Ishikawa (cell line): ENCODE results near the gene KRT79.
A peak's percentile ranks its signal among the peaks of the same experiment; 100 is the strongest.

Experiments used
- EGR1 ChIP-seq: IDR thresholded peaks from 2 replicates; pipeline ENCODE4 v1.6.1; 2012
- EP300 ChIP-seq: IDR thresholded peaks from 2 replicates; pipeline ENCODE4 v1.6.1; 2012; ENCODE audit warnings: borderline replicate concordance
- MAX ChIP-seq: IDR thresholded peaks from 2 replicates; pipeline ENCODE4 v1.6.1; 2012
- REST ChIP-seq: IDR thresholded peaks from 2 replicates; pipeline ENCODE4 v1.6.1; 2012; ENCODE audit warnings: low read depth, mild to moderate bottlenecking

- TF ChIP-seq EP300 (no peak), EGR1 (no peak), MAX (peak; percentile 44), REST (no peak)
Observed at GRCh38 chr12:52789637-52790426, 44.3 kb downstream of the KRT79 start.
